Stromal cell of bone marrow (primary cell): Measurements from ENCODE around the gene ZRANB1.

Experiments used
- DNase-seq: peaks from one replicate; pipeline ENCODE4 v3.0.0-alpha.2; 2012; ENCODE audit warnings: low read depth

Gene ZRANB1

GRCh38 chr10:124921261-124921660, 20.7 kb upstream of the ZRANB1 start:
- no peak for DNase-seq

DNA sequence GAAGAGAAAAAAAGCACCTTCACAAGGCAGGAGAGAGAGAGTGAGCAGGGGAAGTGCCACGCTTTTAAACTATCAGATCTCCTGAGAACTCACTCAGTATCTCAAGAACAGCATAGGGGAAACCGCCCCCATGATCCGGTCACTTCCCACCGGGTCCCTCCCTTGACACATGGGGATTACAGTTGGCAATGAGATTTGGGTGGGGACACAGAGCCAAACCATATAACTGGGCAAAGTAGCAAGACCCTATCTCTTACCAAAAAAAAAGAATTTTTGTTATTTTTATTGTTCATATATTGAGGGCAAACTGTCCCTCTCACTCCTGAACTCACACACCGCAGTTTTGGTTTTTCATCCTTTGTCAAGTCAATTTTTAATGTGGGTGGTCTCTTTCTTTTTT, 18.2 kb upstream of the ZRANB1 start:
- DNase-seq, result no peak

- DNase-seq, result no peak
Measured at GRCh38 chr10:124926548-124926947, 15.4 kb upstream of the ZRANB1 start.

DNA sequence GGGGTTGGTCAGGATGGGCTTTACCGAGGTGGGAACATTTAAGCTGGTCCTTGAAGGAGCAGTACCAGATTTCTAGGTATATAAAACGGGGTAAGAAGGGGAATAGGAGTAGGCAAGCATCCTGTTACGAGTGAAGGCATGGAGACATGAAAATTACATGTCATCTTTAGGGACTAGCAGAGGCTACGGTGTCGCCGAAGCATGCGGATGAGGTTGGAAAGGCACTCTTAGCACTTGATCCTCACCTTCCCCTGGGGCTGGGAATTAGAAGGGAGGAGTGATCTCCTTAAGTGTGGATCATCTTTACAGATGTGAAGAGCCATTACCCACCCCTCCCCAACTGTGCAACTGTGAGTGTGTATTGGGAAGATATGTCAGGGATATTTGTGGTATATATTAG, 13.8 kb upstream of the ZRANB1 start:
- DNase-seq, result no peak

GRCh38 chr10:124928545-124928944, 13.4 kb upstream of the ZRANB1 start:
- no peak for DNase-seq

GRCh38 chr10:124935946-124936345, 6.0 kb upstream of the ZRANB1 start:
- no peak for DNase-seq

GRCh38 chr10:124936813-124937212, 5.1 kb upstream of the ZRANB1 start:
- DNase-seq, result no peak

GRCh38 chr10:124939290-124939689, 2.6 kb upstream of the ZRANB1 start:
- DNase-seq, result no peak

DNA sequence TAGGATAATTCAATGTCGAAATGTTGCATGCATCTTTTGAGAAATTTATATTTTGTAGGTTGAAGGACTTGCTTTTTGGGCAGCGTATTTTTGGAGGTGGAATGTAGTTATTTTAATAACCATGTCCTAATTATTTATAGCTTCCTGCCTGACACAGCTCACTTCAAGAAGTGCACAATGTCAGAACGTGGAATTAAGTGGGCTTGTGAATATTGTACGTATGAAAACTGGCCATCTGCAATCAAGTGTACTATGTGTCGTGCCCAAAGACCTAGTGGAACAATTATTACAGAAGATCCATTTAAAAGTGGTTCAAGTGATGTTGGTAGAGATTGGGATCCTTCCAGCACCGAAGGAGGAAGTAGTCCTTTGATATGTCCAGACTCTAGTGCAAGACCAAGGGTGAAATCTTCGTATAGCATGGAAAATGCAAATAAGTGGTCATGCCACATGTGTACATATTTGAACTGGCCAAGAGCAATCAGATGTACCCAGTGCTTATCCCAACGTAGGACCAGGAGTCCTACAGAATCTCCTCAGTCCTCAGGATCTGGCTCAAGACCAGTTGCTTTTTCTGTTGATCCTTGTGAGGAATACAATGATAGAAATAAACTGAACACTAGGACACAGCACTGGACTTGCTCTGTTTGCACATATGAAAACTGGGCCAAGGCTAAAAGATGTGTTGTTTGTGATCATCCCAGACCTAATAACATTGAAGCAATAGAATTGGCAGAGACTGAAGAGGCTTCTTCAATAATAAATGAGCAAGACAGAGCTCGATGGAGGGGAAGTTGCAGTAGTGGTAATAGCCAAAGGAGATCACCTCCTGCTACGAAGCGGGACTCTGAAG, 620 bp downstream of the ZRANB1 start:
- DNase-seq, result no peak

DNA sequence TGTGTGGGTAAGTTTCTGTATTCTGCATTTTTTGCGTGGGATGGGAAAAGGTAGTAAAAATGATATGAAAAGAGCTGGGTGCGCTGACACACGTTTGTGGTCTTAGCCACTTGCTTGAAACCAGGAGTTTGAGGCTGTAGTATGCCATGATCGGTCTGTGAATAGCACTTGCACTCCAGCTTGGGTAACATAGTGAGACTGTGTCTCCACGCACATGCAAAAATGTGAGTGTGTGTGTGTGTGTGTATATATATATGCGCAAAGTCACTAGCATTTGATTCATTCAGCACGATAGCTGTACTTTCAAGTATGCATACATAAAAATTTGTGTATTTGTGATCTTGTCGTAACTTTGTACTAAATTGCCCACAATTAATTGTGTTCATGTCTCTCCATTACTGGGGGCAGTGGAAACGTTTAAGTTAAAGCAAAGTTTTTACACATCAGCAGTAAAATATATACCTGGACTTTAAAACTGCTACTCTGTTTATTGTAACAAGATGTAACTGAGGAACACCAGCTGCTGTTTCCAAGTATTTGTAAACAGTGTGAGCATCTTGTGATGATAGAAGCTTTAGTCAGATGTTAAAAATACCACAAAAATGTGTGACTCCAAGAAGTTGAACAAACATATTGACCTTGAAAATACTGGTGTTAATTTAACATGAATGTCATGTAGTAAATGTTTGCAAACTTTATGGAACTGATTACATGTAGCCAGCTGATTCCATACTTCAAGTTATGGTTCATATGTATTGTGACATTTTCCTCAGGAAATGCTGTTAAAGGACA, 1.6 kb downstream of the ZRANB1 start:
- no peak for DNase-seq

DNA sequence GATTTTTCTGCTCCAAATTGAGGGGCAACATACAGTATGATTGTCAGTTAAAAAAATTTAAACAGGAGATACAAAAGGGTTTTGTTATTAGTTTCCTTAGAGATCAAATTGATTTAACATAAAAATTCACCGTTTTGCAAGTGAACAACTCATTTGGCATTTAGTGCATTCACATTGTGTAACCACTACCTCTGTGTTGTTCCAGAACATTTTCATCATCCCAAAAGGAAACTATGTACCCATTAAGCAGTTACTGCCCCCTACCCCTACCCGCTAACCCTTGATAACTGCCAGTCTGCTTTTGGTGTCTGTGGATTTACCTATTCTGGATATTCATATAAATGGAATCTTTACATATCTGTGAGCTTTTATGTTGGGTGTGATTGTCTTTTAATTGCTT, 3.1 kb downstream of the ZRANB1 start:
- DNase-seq, result no peak

DNA sequence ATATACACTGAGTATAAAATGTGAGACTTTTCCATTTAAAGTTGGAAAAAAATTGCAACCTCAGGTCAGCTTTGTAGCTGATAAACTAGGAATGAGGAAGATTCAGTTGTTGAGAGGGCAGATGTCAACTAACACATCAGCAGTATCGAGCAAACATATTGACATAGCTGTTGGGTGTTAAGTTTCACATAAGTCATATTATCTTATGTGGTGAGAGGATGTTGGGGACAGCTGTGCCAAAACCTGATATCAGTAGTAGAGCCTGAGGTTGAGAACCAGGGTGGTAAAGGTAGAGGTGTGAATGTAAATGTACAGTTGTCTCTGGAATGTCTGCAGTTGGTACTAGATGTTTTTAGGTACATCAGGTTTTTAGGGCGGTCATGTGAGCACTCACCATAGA, 5.0 kb downstream of the ZRANB1 start:
- DNase-seq, result no peak

DNA sequence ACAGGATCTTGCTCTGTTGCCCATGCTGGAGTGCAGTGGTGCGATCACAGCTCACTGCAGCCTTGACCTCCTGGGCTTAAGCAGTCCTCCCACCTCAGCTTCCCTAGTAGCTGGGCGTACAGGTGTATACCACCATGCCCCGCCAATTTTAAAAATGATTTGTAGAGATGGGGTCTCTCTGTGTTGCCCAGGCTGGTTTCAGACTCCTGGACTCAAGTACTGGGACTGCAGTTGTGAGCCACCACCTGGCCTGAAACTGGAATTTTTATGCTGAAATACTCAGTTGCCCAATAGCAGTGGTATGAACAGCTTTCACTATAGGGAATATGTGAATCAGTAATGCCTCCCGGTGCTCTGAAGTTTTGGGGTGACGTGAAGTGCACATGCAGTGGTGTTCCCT, 7.6 kb downstream of the ZRANB1 start:
- DNase-seq, result no peak

- DNase-seq, result no peak
Measured at GRCh38 chr10:124952123-124952522, 10.2 kb downstream of the ZRANB1 start.

DNA sequence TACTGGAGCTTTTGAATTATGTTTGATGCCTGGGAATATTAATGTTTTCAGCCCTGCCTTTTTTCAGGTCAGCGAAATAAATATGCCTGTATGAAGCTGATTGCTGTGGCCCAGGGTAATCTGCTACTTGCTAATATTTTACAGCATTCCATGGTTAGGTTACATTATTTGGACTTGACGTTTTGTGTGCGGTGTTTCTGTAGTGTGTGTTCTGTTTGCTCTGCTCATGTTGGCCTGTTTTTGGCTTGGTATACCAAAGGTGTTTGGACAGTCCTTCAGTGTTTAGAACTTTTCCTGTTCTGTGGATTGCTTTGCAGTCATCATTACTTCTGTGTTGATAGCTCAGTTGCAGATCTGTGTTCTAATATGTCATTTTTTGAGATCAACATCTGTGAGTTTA, 11.5 kb downstream of the ZRANB1 start:
- no peak for DNase-seq

GRCh38 chr10:124955243-124955642, 13.3 kb downstream of the ZRANB1 start:
- DNase-seq, result no peak

GRCh38 chr10:124955868-124956267, 13.9 kb downstream of the ZRANB1 start:
- no peak for DNase-seq

GRCh38 chr10:124956764-124957163, 14.8 kb downstream of the ZRANB1 start:
- DNase-seq, result no peak

DNA sequence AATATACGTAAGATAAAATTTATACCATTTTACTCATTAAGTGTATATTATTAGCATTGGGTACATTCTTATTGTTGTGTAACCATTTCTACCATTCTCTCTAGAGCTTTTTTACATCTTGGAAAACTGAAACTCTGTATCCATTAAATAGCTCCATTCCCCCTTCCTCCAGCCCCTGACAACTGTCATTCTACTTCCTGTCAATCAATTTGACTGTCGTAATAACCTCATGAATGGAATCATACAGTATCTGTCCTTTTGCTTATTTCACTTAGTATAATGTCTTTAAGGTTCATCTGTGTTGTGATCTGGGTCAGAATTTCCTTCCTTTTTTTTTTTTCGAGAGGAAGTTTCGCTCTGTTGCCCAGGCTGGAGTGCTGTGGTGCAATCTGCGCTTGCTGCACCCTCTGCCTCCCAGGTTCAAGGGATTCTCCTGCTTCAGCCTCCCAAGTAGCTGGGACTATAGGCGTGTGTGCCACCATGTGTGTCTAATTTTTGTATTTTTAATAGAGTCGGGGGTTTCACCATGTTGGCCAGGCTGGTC, 15.6 kb downstream of the ZRANB1 start:
- no peak for DNase-seq

DNA sequence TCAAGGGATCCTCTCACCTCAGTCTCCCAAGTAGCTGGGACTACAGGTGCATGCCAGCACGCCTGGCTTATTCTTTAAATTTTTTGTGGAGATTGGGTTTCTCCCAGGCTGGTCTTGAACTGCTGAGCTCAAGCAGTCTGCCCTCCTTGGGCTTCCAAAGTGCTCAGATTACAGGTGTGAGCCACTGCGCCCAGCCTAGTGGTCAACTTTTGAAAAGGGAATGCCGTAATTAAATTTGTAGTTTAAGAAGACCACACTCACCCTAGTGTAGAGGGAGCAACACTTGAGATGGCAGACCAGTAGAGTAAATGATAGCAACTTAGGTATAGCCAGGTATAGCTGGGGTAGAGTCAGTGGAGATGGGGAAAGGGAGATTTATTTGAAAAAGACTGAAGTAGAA, 17.6 kb downstream of the ZRANB1 start:
- DNase-seq, result no peak

DNA sequence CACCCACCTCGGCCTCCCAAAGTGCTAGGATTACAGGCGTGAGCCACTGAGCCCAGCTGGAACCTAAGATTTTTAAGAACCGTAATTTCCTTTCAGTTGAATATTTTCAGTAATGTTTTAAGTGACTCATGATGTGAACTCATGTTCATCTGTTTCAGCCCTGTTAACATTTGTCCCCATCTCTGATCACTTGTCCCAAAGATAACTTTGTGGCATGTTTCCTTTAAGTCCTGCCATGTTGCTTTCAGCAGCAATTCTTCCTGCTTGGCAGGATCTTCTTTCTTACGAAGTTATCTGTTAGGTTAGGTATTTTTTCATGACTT, 19.3 kb downstream of the ZRANB1 start:
- no peak for DNase-seq

DNA sequence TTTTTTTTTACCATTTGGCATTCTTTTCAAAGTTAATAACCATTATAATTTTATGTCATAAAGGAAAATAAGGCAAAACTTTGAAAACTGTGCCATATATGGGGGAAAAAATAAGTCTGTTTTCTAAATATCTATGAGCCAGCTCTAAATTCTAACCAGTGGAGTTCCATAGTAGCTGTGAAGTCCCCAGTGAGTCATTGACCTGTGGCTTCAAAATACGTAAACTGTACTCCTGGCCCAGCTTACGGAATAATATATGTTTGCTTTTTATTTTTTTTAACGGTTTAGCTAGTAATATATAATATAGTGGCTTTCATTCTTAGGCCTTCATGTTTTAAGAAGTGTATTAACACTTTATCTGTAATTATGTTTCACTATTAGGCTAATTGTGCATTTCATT, 20.5 kb downstream of the ZRANB1 start:
- no peak for DNase-seq
